Glutamatergic neuron (in vitro differentiated cells): Measurements from ENCODE around the gene DHRS13. TPM values are rescaled to one million over a fixed set of nuclear protein-coding genes. Genes with fewer than 3 reads are reported as not detected.
A peak's percentile ranks its signal among the peaks of the same experiment; 100 is the strongest.

ENCODE experiments used
- DNase-seq: peaks from one replicate; pipeline ENCODE4 v3.0.0; 2022
- H3K27ac Mint-ChIP-seq: one replicate; pipeline ENCODE4 v1.8.0; 2020; ENCODE audit warnings: mild to moderate bottlenecking, mixed read lengths, inconsistent platforms; ENCODE audit not compliant: unreplicated experiment
- H3K27me3 Mint-ChIP-seq: one replicate; pipeline ENCODE4 v1.8.0; 2020; ENCODE audit warnings: mild to moderate bottlenecking, moderate library complexity, mixed read lengths, inconsistent platforms; ENCODE audit not compliant: unreplicated experiment
- H3K36me3 Mint-ChIP-seq: one replicate; pipeline ENCODE4 v1.8.0; 2020; ENCODE audit warnings: mild to moderate bottlenecking, mixed read lengths, inconsistent platforms; ENCODE audit not compliant: unreplicated experiment
- H3K4me1 Mint-ChIP-seq: one replicate; pipeline ENCODE4 v1.8.0; 2020; ENCODE audit warnings: mild to moderate bottlenecking, low read depth, mixed read lengths, inconsistent platforms; ENCODE audit not compliant: unreplicated experiment
- H3K4me3 Mint-ChIP-seq: one replicate; pipeline ENCODE4 v1.8.0; 2020; ENCODE audit warnings: mild to moderate bottlenecking, mixed read lengths, inconsistent platforms; ENCODE audit not compliant: unreplicated experiment
- H3K9me3 Mint-ChIP-seq: one replicate; pipeline ENCODE4 v1.8.0; 2020; ENCODE audit warnings: mild to moderate bottlenecking, moderate library complexity, mixed read lengths, inconsistent platforms; ENCODE audit not compliant: unreplicated experiment
- total RNA-seq: library from RNA; stranded (reverse); fragmentation: NEBNext Ultra II Directional; extraction: Animal tissue kit (Norgen Biotek cat#: 25700); gene quantifications from one replicate; pipeline ENCODE4 v1.2.1, GENCODE V29; 2021; ENCODE audit not compliant: unreplicated experiment
- TF ChIP-seq, protein P1 (sequence below): fragments of 200-600 bp; sonication (generic); IDR thresholded peaks from one replicate; pipeline ENCODE4 v1.5.0; 2021; ENCODE audit not compliant: partially characterized antibody, unreplicated experiment

The DHRS13 gene
- total RNA-seq, 1 donor from 2014 or later: 17.0 TPM

- TF ChIP-seq, protein P1, sequence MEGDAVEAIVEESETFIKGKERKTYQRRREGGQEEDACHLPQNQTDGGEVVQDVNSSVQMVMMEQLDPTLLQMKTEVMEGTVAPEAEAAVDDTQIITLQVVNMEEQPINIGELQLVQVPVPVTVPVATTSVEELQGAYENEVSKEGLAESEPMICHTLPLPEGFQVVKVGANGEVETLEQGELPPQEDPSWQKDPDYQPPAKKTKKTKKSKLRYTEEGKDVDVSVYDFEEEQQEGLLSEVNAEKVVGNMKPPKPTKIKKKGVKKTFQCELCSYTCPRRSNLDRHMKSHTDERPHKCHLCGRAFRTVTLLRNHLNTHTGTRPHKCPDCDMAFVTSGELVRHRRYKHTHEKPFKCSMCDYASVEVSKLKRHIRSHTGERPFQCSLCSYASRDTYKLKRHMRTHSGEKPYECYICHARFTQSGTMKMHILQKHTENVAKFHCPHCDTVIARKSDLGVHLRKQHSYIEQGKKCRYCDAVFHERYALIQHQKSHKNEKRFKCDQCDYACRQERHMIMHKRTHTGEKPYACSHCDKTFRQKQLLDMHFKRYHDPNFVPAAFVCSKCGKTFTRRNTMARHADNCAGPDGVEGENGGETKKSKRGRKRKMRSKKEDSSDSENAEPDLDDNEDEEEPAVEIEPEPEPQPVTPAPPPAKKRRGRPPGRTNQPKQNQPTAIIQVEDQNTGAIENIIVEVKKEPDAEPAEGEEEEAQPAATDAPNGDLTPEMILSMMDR: no peak
- peak overlapping the region; percentile 89 for H3K4me3 Mint-ChIP-seq
- no peaks in the 10 kb centered on the region for H3K36me3 Mint-ChIP-seq
- H3K27ac Mint-ChIP-seq: peak overlapping the region; percentile 79
- peaks cover 1% of the 10 kb centered on the region for H3K4me1 Mint-ChIP-seq
- peaks cover 3% of the 10 kb centered on the region for H3K9me3 Mint-ChIP-seq
- DNase-seq: no peak
- no peaks in the 10 kb centered on the region for H3K27me3 Mint-ChIP-seq
Measured at GRCh38 chr17:28856028-28856574, 46.8 kb downstream of the DHRS13 start.

DNA sequence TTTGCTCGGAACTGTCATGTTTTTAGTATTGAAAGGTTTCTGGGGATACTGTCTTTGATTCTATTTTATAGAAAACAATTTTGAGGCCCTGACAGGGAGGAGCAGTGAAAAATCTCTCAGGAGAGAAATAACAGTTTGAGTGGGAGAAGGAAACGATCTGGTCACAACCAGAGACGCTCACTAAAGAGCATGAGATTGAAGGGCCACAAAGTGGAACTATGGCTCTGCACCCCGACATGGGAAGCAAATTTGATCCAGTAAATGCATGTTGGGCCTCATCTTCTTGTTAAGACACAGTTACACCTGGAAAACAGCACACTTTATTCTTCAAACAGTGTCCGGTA lies 47.6 kb downstream of the DHRS13 start:
- Mint-ChIP-seq H3K27ac (peak overlapping the region; percentile 79), H3K27me3 (no peaks in the 10 kb centered on the region), H3K36me3 (no peaks in the 10 kb centered on the region), H3K4me1 (peaks cover 1% of the 10 kb centered on the region), H3K9me3 (peaks cover 3% of the 10 kb centered on the region), H3K4me3 (peak overlapping the region; percentile 89)
- TF ChIP-seq, protein P1: no peak
- DNase-seq: no peak

- H3K27ac Mint-ChIP-seq: peak within 1 kb of the TSS; percentile 79
- peaks cover 1% of the 10 kb centered on the region for H3K4me1 Mint-ChIP-seq
- DNase-seq: peak; percentile 88
- no peaks in the 10 kb centered on the region for H3K27me3 Mint-ChIP-seq
- TF ChIP-seq, protein P1: no peak
- H3K9me3 Mint-ChIP-seq: peaks cover 3% of the 10 kb centered on the region
- H3K36me3 Mint-ChIP-seq: no peaks in the 10 kb centered on the region
- peak within 1 kb of the TSS; percentile 89 for H3K4me3 Mint-ChIP-seq
Measured at GRCh38 chr17:28854457-28855335, 48.2 kb downstream of the DHRS13 start, which contains the start of gene ERAL1. ERAL1 (plus strand) TSS chr17:28855016; CDS start chr17:28855035, 19 bp downstream.

DNA sequence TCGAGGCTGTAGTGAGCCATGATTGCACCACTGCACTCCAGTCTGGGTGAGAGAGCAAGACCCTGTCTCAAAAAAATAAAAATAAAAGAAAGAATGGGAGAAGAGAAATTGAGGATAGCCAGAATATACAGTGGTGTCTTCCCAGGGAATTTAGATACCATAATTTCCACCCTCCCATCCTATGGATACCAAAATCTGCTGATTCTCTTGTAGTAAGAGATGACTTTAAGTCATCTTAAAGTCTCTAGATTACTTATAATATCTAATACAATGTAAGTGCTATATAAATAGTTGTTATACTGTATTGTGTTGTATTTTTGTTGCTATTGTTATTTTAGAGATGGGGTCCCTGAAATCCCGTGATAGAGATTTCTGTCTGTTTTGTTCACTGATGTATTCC lies 49.6 kb downstream of the DHRS13 start:
- H3K4me1 Mint-ChIP-seq: peaks cover 1% of the 10 kb centered on the region
- TF ChIP-seq, protein P1: no peak
- no peak for DNase-seq
- peaks cover 3% of the 10 kb centered on the region for H3K9me3 Mint-ChIP-seq
- no peaks in the 10 kb centered on the region for H3K27me3 Mint-ChIP-seq
- no peak overlapping the region for H3K27ac Mint-ChIP-seq
- no peaks in the 10 kb centered on the region for H3K36me3 Mint-ChIP-seq
- peak overlapping the region; percentile 15 for H3K4me3 Mint-ChIP-seq

- Mint-ChIP-seq H3K36me3 (no peaks in the 10 kb centered on the region), H3K4me1 (no peaks in the 10 kb centered on the region), H3K4me3 (no peak overlapping the region), H3K27ac (no peak overlapping the region), H3K9me3 (no peaks in the 10 kb centered on the region), H3K27me3 (no peaks in the 10 kb centered on the region)
- TF ChIP-seq, protein P1: no peak
- no peak for DNase-seq
Measured at GRCh38 chr17:28849281-28849680, 53.6 kb downstream of the DHRS13 start.
